Smooth muscle cell (in vitro differentiated cells): ENCODE measurements around the gene ERAP2. TPM values are rescaled to one million over a fixed set of nuclear protein-coding genes. Genes with fewer than 3 reads are reported as not detected.
A peak's percentile ranks its signal among the peaks of the same experiment; 100 is the strongest.

Experiments used
- DNase-seq: peaks from one replicate; lab custom pipeline; 2025; ENCODE audit not compliant: unreplicated experiment; lab: John Stamatoyannopoulos, UW
- H2AFZ ChIP-seq: fragments of 200-600 bp; sonication (generic); 2 replicates; pipeline ENCODE4 v1.6.0; 2016; ENCODE audit warnings: antibody characterized with exemption, low read depth, mild to moderate bottlenecking
- H3F3A ChIP-seq: fragments of 200-600 bp; sonication (generic); 2 replicates; pipeline ENCODE4 v1.6.0; 2017; ENCODE audit warnings: antibody characterized with exemption, low read depth
- H3K27ac ChIP-seq: fragments of 200-600 bp; sonication (generic); 2 replicates; pipeline ENCODE4 v1.5.1; 2016; ENCODE audit warnings: low read depth, mild to moderate bottlenecking
- H3K27me3 ChIP-seq: fragments of 200-600 bp; sonication (generic); 2 replicates; pipeline ENCODE4 v1.6.1; 2016; ENCODE audit warnings: low read depth, mild to moderate bottlenecking
- H3K36me3 ChIP-seq: fragments of 200-600 bp; sonication (generic); 2 replicates; pipeline ENCODE4 v1.5.1; 2016; ENCODE audit warnings: low read depth
- H3K4me1 ChIP-seq: fragments of 200-600 bp; sonication (generic); 2 replicates; pipeline ENCODE4 v1.5.1; 2016; ENCODE audit warnings: low read depth
- H3K4me2 ChIP-seq: fragments of 200-600 bp; sonication (generic); 2 replicates; pipeline ENCODE4 v1.6.0; 2016; ENCODE audit warnings: mild to moderate bottlenecking
- H3K4me3 ChIP-seq: fragments of 200-600 bp; sonication (generic); 2 replicates; pipeline ENCODE4 v1.5.1; 2016; ENCODE audit warnings: mild to moderate bottlenecking
- H3K79me2 ChIP-seq: fragments of 200-600 bp; sonication (generic); 2 replicates; pipeline ENCODE4 v1.6.0; 2016; ENCODE audit warnings: low read depth, mild to moderate bottlenecking
- H3K9ac ChIP-seq: fragments of 200-600 bp; sonication (generic); 2 replicates; pipeline ENCODE4 v1.6.0; 2016; ENCODE audit warnings: low read depth
- H3K9me3 ChIP-seq: fragments of 200-600 bp; sonication (generic); replicated peaks from 2 replicates; pipeline ENCODE4 v1.5.1; 2016; ENCODE audit warnings: low read depth
- H4K20me1 ChIP-seq: fragments of 200-600 bp; sonication (generic); 2 replicates; pipeline ENCODE4 v1.6.0; 2016; ENCODE audit warnings: low read depth
- CTCF ChIP-seq: fragments of 200-600 bp; sonication (generic); IDR thresholded peaks from 2 replicates; pipeline ENCODE4 v1.5.1; 2017; ENCODE audit warnings: borderline replicate concordance, mild to moderate bottlenecking, antibody characterized with exemption; ENCODE audit not compliant: insufficient read depth, poor library complexity, severe bottlenecking
- WGBS: methylation state at CpG from one replicate; pipeline ENCODE4 v1.1.7; 2016; ENCODE audit warnings: low lambda C conversion rate; 5-methylcytosine and 5-hydroxymethylcytosine counted together
- polyA plus RNA-seq: library from polyadenylated mRNA; unstranded; fragments of >200 nt; fragmentation: Nextera tagmentation; extraction: Ambion mirVana; gene quantifications from 2 replicates; pipeline ENCODE4 v1.2.1, GENCODE V29; 2016
- total RNA-seq: library from RNA; depleted of rRNA; stranded (reverse); fragments of >200 nt; gene quantifications from 2 replicates; pipeline ENCODE4 v1.2.3, GENCODE V29; 2014

Gene ERAP2
- total and polyA plus RNA-seq, 2 experiments from 2014 or later: 0.72 TPM; not detected in 1

DNA sequence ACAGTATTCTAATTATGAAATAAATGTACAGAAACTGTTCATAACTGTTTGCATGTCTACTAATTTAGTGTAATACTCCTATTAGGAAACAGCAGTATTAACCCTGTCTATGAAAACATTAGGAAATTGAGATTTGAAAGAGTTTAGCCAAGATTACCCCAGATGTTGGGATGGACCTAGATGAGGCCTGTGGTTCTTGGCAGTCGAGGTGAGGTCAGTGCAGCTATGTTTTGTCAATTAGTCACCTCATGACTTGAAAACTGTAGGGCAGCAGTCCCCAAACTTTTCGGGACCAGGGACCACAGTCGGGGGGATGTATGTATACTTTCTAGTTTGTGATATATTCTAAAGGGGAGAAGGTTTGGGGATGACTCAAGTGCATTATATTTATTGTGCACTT lies 64.3 kb downstream of the ERAP2 start:
- H3K4me2 ChIP-seq: no peak overlapping the region
- no peak for TF ChIP-seq CTCF
- H3K27me3 ChIP-seq: no peaks in the 10 kb centered on the region
- 94% methylated on average over 3 of the region's 3 CpGs for WGBS
- no peak overlapping the region for H3K27ac ChIP-seq
- peaks cover 76% of the 10 kb centered on the region for H3K79me2 ChIP-seq
- no peak overlapping the region for H3K4me3 ChIP-seq
- H4K20me1 ChIP-seq: peaks cover 30% of the 10 kb centered on the region
- H3F3A ChIP-seq: no peaks in the 10 kb centered on the region
- H3K9ac ChIP-seq: no peak overlapping the region
- H3K9me3 ChIP-seq: no peaks in the 10 kb centered on the region
- H3K4me1 ChIP-seq: peaks cover 11% of the 10 kb centered on the region
- no peaks in the 10 kb centered on the region for H3K36me3 ChIP-seq
- DNase-seq: no peak
- H2AFZ ChIP-seq: no peak overlapping the region

DNA sequence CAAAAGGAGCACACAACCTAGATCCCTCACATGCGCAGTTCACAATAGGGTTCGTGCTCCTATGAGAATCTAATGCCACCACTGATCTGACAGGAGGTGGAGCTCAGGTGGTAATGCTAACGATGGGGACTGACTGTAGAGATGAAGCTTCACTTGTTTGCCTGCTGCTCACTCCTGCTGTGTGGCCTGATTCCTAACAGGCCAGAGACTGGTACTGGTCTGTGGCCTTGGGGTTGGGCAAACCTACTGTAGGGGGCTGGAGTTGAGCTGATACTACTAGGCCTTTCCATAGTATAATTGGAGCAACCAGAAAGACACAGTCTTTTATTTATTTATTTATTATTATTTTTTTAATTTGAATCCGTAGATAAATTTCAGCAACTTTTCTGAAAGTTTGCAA lies 64.8 kb downstream of the ERAP2 start:
- no peak overlapping the region for H3K27ac ChIP-seq
- no peaks in the 10 kb centered on the region for H3K36me3 ChIP-seq
- H3F3A ChIP-seq: no peaks in the 10 kb centered on the region
- no peak overlapping the region for H2AFZ ChIP-seq
- H3K4me1 ChIP-seq: peaks cover 11% of the 10 kb centered on the region
- WGBS: 93% methylated on average over 4 of the region's 4 CpGs
- H3K9ac ChIP-seq: no peak overlapping the region
- H3K79me2 ChIP-seq: peaks cover 82% of the 10 kb centered on the region
- no peak overlapping the region for H3K4me3 ChIP-seq
- H3K27me3 ChIP-seq: no peaks in the 10 kb centered on the region
- no peak for TF ChIP-seq CTCF
- H4K20me1 ChIP-seq: peaks cover 32% of the 10 kb centered on the region
- no peak for DNase-seq
- H3K9me3 ChIP-seq: no peaks in the 10 kb centered on the region
- H3K4me2 ChIP-seq: no peak overlapping the region

- TF ChIP-seq CTCF: no peak
- Histone ChIP-seq H3K4me2 (no peak overlapping the region), H3K9me3 (no peaks in the 10 kb centered on the region), H3K4me1 (peaks cover 9% of the 10 kb centered on the region), H2AFZ (no peak overlapping the region), H4K20me1 (peaks cover 39% of the 10 kb centered on the region), H3K79me2 (peaks cover 88% of the 10 kb centered on the region), H3K4me3 (no peak overlapping the region), H3K9ac (no peak overlapping the region), H3K36me3 (no peaks in the 10 kb centered on the region), H3K27me3 (no peaks in the 10 kb centered on the region), H3F3A (no peaks in the 10 kb centered on the region), H3K27ac (peak overlapping the region; percentile 47)
- WGBS: 85% methylated on average over 9 of the region's 9 CpGs
- no peak for DNase-seq
These were observed 65.8 kb downstream of the ERAP2 start for GRCh38 chr5:96942078-96942477.

GRCh38 chr5:96942911-96943310 lies 66.6 kb downstream of the ERAP2 start:
- H3K9ac ChIP-seq: no peak overlapping the region
- TF ChIP-seq CTCF: no peak
- H4K20me1 ChIP-seq: peaks cover 33% of the 10 kb centered on the region
- H3K79me2 ChIP-seq: peaks cover 88% of the 10 kb centered on the region
- H3K9me3 ChIP-seq: no peaks in the 10 kb centered on the region
- H2AFZ ChIP-seq: no peak overlapping the region
- H3K4me3 ChIP-seq: no peak overlapping the region
- 90% methylated on average over 1 of the region's 1 CpG for WGBS
- H3K4me1 ChIP-seq: peaks cover under 1% of the 10 kb centered on the region
- H3F3A ChIP-seq: no peaks in the 10 kb centered on the region
- no peaks in the 10 kb centered on the region for H3K36me3 ChIP-seq
- H3K4me2 ChIP-seq: no peak overlapping the region
- H3K27me3 ChIP-seq: no peaks in the 10 kb centered on the region
- DNase-seq: no peak
- no peak overlapping the region for H3K27ac ChIP-seq
